ENCODE data around the gene ATP11A.

- TF ChIP-seq PATZ1 (tag by site-specific recombination; IDR thresholded peaks at IDR 0.05) (no peak), CTCF (tag by site-specific recombination; IDR thresholded peaks at IDR 0.05) (no peak), KLF8 (tag by site-specific recombination; IDR thresholded peaks at IDR 0.05) (no peak), ZNF423 (tag by site-specific recombination; IDR thresholded peaks at IDR 0.05) (no peak), YY1 (tag by site-specific recombination; IDR thresholded peaks at IDR 0.05) (no peak), ZNF777 (tag by site-specific recombination; IDR thresholded peaks at IDR 0.05; ENCODE audit: borderline replicate concordance) (no peak), PRDM1 (tag by site-specific recombination; IDR thresholded peaks at IDR 0.05) (no peak), ZNF302 (tag by site-specific recombination; IDR thresholded peaks at IDR 0.05; ENCODE audit: low read depth) (no peak), REST (tag by site-specific recombination; IDR thresholded peaks at IDR 0.05) (no peak), ZBTB11 (tag by site-specific recombination; conservative IDR thresholded peaks at IDR 0.05; ENCODE audit: low read depth) (no peak), ZSCAN5A (tag by site-specific recombination; IDR thresholded peaks at IDR 0.05) (no peak), BCL11A (tag by site-specific recombination; IDR thresholded peaks at IDR 0.05; ENCODE audit: low read depth) (no peak)
Measured at GRCh38 chr13:112735791-112736190, 46.0 kb downstream of the ATP11A start.

All from HEK293 (cell line).